Astrocyte of the spinal cord (primary cell): ENCODE measurements around the gene PTPN2.
"Not testable (repeated sequence)": the region's sequence is repeated elsewhere in the genome, so short reads cannot be mapped to it uniquely, and the experiment has no call there.

Source experiments
- DNase-seq: peaks from one replicate; pipeline ENCODE4 v3.0.0; 2011; ENCODE audit warnings: low read depth, low spot score
- H3K4me3 ChIP-seq: 2 replicates; pipeline ENCODE4 v1.5.1; 2011; ENCODE audit warnings: low read depth, mild to moderate bottlenecking, low read length, moderate library complexity
- in situ Hi-C: cut with HindIII; loops from 2 replicates; pipeline ENCODE4 v1.10.0; 2017; ENCODE audit warnings: low sequenced_read_pairs
- TF ChIP-seq, protein P1 (sequence below): IDR thresholded peaks from 2 replicates; pipeline ENCODE4 v1.5.1; 2012; ENCODE audit warnings: low read depth, mild to moderate bottlenecking, low read length, inconsistent platforms

The PTPN2 gene

DNA sequence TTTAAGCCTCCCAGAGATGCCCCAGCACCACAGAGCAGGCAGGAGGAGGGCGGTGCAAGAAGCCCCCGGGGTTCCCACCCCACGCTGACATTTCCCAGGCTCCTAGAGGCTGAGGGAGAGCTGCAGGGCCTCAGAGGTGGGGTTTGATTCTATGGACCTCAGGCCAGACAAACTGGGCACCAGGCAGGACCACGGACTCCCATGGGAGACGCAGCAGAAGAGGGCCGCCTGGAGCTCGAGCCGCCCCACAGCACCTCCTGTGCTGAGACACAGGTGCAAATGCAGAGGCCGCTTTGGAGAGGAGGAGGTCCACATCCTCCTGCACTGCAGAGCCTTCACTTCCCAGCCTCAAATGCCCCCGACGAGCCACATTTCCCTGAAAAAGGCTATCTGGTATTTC lies 118.5 kb downstream of the PTPN2 start:
- no peak overlapping the region for H3K4me3 ChIP-seq
- in situ Hi-C loops = no loop called here
- no peak for DNase-seq
- TF ChIP-seq, protein P1, sequence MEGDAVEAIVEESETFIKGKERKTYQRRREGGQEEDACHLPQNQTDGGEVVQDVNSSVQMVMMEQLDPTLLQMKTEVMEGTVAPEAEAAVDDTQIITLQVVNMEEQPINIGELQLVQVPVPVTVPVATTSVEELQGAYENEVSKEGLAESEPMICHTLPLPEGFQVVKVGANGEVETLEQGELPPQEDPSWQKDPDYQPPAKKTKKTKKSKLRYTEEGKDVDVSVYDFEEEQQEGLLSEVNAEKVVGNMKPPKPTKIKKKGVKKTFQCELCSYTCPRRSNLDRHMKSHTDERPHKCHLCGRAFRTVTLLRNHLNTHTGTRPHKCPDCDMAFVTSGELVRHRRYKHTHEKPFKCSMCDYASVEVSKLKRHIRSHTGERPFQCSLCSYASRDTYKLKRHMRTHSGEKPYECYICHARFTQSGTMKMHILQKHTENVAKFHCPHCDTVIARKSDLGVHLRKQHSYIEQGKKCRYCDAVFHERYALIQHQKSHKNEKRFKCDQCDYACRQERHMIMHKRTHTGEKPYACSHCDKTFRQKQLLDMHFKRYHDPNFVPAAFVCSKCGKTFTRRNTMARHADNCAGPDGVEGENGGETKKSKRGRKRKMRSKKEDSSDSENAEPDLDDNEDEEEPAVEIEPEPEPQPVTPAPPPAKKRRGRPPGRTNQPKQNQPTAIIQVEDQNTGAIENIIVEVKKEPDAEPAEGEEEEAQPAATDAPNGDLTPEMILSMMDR = no peak

GRCh38 chr18:12765126-12765525 lies 118.9 kb downstream of the PTPN2 start:
- TF ChIP-seq, protein P1 = no peak
- H3K4me3 ChIP-seq = no peak overlapping the region
- DNase-seq = no peak
- in situ Hi-C loops = no loop called here

- in situ Hi-C loops, DNase-seq, H3K4me3 ChIP-seq: not testable (repeated sequence)
Observed at GRCh38 chr18:12758566-12758965, 125.5 kb downstream of the PTPN2 start.

DNA sequence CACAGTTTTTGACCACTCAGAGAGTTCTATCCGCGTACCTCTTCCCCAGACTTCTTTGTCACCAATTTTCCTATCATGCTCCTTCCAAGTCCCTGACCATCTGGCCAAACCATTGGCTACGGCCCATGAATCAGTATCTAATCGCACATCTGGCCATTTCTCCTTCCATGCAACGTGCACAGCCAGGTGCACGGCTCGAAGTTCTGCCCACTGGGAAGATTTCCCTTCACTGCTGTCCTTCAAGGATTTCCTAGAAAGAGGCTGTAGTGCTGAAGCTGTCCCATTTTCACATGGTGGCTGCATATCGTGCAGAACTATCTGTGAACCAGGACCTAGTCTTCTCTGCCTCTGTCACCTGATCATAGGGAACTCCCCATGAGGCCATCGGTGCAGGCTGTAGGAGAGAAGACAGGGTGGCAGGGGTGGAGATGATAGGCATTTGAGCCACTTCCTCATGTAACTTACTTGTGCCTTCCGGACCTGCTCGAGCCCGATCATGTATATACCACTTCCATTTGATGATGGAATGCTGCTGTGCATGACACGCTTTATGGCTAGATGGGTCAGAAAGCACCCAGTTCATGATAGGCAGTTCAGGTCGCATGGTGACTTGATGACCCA lies 127.3 kb downstream of the PTPN2 start:
- H3K4me3 ChIP-seq, DNase-seq, in situ Hi-C loops: not testable (repeated sequence)

DNA sequence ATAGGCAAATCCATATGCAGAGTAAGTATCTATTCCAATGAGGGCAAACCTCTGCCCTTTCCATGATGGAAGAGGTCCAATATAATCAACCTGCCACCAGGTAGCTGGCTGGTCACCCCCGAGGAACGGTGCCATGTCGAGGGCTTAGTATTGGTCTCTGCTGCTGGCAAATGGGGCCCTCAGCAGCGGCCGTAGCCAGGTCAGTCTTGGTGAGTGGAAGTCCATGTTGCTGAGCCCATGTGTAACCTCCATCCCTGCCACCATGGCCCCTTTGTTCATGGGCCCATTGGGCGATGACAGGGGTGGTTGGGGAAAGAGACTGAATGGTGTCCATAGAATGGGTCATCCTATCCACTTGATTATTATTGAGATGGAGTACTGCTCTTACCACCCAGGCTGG lies 128.4 kb downstream of the PTPN2 start:
- DNase-seq, in situ Hi-C loops: not testable (repeated sequence)

DNA sequence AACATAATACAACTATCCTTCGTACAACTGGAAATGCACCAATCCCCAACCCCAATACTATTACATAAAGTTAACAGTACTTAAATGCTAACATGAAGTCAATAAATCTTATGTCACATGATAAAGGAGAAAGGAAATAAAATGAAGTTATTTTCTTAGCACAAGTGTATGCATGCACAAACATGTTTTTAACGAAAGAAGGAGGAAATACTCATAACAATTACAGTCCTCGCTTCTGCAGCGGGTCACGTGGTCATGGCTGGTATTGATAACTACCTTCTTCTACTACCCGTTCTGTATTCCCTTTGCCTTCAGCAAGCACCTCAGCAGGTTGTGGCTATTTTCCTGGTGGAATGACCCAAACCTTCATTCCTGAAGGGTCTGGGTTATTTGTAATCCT lies 129.5 kb downstream of the PTPN2 start:
- TF ChIP-seq, protein P1 = no peak
- no peak for DNase-seq
- in situ Hi-C loops = no loop called here
- no peak overlapping the region for H3K4me3 ChIP-seq

More for the DNA sequence above, 128.4 kb downstream of the PTPN2 start:
- not testable (repeated sequence) for H3K4me3 ChIP-seq

GRCh38 chr18:12751891-12752290 lies 132.1 kb downstream of the PTPN2 start:
- TF ChIP-seq, protein P1 = no peak
- in situ Hi-C loops = no loop called here
- H3K4me3 ChIP-seq = no peak overlapping the region
- DNase-seq = no peak

DNA sequence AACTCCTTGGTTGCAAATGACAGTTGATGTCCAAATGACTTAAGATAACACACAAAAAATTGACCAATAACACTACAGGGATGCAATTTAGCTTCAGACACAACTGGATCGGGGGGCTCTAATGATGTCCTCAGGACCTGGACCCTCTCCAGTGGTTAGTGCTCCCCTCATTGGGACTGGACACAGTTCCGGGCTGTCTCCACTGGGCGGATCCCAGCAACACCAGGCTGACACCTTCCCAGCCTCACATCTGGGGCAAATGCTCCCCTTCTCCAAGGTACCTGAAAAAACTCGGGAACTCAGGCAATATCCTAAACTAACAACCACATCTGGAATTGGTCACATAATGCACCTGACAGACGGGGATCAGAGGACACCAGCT lies 132.5 kb downstream of the PTPN2 start:
- in situ Hi-C loops = no loop called here
- no peak overlapping the region for H3K4me3 ChIP-seq
- DNase-seq = no peak
- TF ChIP-seq, protein P1 = no peak
